IPS-18a (cell line): Measurements from ENCODE around the gene MEMO1.
A peak's percentile ranks its signal among the peaks of the same experiment; 100 is the strongest.
"Not testable (repeated sequence)": the region's sequence is repeated elsewhere in the genome, so short reads cannot be mapped to it uniquely, and the experiment has no call there.

Experiments
- H3K27ac ChIP-seq: one replicate; pipeline ENCODE4 v1.5.1; 2013; ENCODE audit warnings: low read length
- H3K27me3 ChIP-seq: one replicate; pipeline ENCODE4 v1.6.1; 2013; ENCODE audit warnings: mild to moderate bottlenecking, low read length; ENCODE audit not compliant: control insufficient read depth, insufficient read depth
- H3K36me3 ChIP-seq: one replicate; pipeline ENCODE4 v1.6.1; 2013; ENCODE audit warnings: low read depth, low read length; ENCODE audit not compliant: control insufficient read depth
- H3K4me1 ChIP-seq: one replicate; pipeline ENCODE4 v1.6.1; 2013; ENCODE audit warnings: low read depth, low read length; ENCODE audit not compliant: control insufficient read depth
- H3K4me3 ChIP-seq: one replicate; pipeline ENCODE4 v1.5.1; 2013; ENCODE audit warnings: low read length
- H3K9ac ChIP-seq: one replicate; pipeline ENCODE4 v1.6.1; 2013; ENCODE audit warnings: mild to moderate bottlenecking, low read length, moderate library complexity
- H3K9me3 ChIP-seq: one replicate; pipeline ENCODE4 v1.6.1; 2013; ENCODE audit warnings: low read depth, low read length; ENCODE audit not compliant: control insufficient read depth

MEMO1 gene

DNA sequence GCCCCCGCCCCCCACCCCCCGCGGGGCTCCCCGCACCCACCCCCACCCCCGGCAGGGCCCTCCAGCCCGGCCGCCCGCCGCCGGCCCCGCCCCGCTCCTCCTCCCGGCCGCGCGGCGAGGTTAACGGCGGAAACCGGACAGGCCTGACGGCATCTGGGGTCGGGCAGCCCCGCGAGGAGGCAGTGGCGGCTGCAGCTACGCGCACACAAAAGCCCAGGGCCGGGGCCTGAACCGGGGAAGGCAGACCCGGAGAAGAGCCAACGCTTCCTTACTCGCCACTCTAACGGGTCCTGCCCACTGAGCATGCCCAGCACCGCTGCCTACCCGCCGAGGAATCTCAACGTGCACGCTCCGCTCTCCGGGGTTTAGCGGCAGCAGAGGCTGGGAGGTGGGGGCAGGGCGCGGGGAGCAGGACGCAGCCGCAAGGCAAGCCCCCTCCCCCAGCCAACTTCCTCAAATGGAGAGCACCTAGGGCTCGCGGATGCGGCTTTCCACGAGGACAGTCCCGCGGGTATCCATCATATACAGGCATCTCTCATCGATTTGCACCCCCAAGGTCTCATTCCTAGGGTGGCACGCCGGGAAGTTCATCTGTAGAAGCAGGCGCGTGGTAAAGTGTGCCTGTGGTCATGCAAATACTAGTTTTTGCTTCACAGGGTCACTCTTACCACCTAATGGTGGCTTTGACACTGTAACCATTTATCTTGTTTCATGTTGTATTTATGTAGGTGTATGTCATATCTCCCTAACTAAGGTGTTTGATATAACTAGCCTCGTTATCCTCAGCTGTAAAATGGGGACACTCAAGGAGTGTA, at the start of gene MEMO1:
TSS of gene MEMO1 (minus strand) at position 339 of the 815 bp plus-strand sequence. CDS start 761 bp downstream, outside the sequence.
- Histone ChIP-seq H3K27ac (peak within 1 kb of the TSS; percentile 93), H3K4me3 (peak within 1 kb of the TSS; percentile 87), H3K9ac (peak within 1 kb of the TSS; percentile 86), H3K36me3 (no peaks in the 10 kb centered on the region), H3K9me3 (no peaks in the 10 kb centered on the region), H3K4me1 (peaks cover 17% of the 10 kb centered on the region), H3K27me3 (no peaks in the 10 kb centered on the region)

DNA sequence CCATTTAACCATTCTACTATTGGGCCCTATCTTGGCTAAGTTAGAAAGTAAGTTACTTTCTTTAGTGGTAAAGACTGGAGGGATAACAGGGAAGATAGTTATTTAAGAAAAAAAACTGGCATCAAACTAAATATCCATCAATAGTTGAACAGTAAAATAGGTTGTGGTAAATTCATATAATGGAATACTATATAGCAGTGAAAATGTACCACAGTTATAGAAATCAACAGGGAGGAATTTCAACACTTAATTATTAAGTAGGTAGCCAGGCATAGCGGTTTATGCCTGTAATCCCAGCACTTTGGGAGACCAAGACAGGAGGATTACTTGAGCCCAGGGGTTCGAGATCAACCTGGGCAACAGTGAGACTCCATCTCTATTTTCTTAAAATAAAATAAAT, 49.5 kb upstream of the MEMO1 start:
- Histone ChIP-seq H3K27ac (no peak overlapping the region), H3K4me3 (no peak overlapping the region), H3K4me1 (peaks cover 9% of the 10 kb centered on the region), H3K27me3 (no peaks in the 10 kb centered on the region), H3K36me3 (no peaks in the 10 kb centered on the region), H3K9ac (no peak overlapping the region), H3K9me3 (no peaks in the 10 kb centered on the region)

DNA sequence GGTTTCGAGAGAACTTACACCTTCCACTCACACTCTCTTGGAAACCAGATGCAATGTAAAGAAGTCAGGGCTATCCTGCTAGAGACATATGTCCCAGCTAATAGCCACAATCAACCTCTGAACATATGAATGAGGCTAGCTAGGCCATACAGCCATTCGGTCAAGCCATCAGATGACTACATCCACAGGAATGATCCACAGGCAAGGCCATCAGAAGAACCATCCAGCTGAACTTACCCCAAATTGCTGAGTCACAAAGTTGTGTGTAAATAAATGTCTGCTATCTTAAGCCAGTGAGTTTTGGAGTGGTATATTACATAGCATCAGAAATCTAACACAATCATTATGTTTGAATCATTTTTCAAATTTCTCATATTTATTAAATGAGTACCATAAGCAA, 47.3 kb upstream of the MEMO1 start:
- H3K27ac ChIP-seq, result no peak overlapping the region

DNA sequence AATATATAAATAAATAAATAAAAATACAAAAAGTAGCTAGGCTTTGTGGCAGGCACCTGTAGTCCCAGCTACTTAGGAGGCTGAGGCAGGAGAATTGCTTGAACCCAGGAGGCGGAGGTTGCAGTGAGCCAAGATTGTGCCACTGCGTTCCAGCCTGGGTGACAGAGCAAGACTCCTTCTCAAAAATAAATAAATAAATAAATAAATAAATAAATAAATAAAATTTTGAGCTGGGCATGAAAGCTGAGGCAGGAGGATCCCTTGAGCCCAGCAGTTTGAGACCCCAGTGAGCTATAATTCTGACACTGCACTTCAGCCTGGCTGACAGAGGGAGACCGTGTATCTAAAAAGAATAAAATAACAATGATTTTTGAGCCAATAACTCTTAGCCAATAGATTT, 43.8 kb upstream of the MEMO1 start:
- H3K9me3 ChIP-seq, H3K9ac ChIP-seq, H3K27me3 ChIP-seq, H3K27ac ChIP-seq, H3K4me3 ChIP-seq, H3K4me1 ChIP-seq, H3K36me3 ChIP-seq: not testable (repeated sequence)

More for the DNA sequence above, 47.3 kb upstream of the MEMO1 start:
- Histone ChIP-seq H3K9me3 (no peaks in the 10 kb centered on the region), H3K4me1 (peaks cover 5% of the 10 kb centered on the region), H3K36me3 (no peaks in the 10 kb centered on the region), H3K9ac (no peak overlapping the region), H3K4me3 (no peak overlapping the region), H3K27me3 (no peaks in the 10 kb centered on the region)

DNA sequence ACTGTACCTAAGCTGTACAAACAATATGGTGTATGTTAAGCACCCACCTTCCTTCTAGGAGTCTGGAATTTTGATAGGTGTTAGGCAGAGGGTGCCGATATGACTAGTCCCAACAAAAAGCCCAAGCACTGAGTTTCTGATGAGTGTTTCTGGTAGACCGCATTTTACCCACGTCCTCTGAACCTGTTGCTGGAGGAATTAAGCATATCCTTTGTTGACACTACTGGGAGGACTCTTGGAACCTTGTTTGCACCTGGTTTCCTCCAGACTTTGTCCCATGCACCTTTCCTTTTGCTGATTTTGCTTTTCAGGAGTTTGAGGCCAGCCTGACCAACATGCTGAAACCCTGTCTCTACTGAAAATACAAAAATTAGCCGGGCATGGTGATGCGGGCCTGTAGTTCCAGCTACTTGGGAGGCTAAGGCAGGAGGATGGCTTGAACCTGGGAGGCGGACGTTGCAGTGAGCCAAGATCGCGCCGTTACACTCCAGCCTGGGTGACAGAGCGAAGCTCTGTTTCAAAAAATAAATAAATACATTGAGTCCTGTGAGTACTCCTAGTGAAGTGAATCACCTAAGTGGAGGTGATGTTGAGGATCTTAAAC, 41.1 kb upstream of the MEMO1 start:
- H3K27ac ChIP-seq, result no peak overlapping the region
- no peaks in the 10 kb centered on the region for H3K36me3 ChIP-seq
- H3K4me3 ChIP-seq, result no peak overlapping the region

DNA sequence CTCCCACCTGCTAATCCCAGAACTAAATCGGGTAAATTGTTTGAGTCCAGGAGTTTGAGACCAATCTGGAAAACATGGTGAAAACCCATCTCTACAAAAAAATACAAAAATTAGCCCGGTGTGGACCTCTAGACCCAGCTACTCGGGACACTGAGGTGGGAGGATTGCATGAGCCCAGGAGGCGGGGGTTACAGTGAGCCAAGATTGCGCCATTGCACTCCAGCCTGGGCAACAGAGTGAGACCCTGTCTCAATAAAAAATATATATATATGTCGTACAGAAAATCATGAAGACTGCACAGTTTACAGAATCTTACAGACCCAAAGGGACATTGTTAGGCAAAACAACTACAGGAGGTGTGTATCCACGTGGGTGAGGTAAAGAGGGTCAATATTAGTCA, 32.8 kb upstream of the MEMO1 start:
- peaks cover 7% of the 10 kb centered on the region for H3K4me1 ChIP-seq
- H3K9me3 ChIP-seq, result no peaks in the 10 kb centered on the region
- H3K9ac ChIP-seq, result no peak overlapping the region
- no peaks in the 10 kb centered on the region for H3K27me3 ChIP-seq
- H3K36me3 ChIP-seq, result no peaks in the 10 kb centered on the region
- H3K4me3 ChIP-seq, result no peak overlapping the region
- H3K27ac ChIP-seq, result no peak overlapping the region

More for the DNA sequence above, 41.1 kb upstream of the MEMO1 start:
- H3K27me3 ChIP-seq, result no peaks in the 10 kb centered on the region
- H3K9me3 ChIP-seq, result no peaks in the 10 kb centered on the region
- H3K9ac ChIP-seq, result no peak overlapping the region
- no peaks in the 10 kb centered on the region for H3K4me1 ChIP-seq

DNA sequence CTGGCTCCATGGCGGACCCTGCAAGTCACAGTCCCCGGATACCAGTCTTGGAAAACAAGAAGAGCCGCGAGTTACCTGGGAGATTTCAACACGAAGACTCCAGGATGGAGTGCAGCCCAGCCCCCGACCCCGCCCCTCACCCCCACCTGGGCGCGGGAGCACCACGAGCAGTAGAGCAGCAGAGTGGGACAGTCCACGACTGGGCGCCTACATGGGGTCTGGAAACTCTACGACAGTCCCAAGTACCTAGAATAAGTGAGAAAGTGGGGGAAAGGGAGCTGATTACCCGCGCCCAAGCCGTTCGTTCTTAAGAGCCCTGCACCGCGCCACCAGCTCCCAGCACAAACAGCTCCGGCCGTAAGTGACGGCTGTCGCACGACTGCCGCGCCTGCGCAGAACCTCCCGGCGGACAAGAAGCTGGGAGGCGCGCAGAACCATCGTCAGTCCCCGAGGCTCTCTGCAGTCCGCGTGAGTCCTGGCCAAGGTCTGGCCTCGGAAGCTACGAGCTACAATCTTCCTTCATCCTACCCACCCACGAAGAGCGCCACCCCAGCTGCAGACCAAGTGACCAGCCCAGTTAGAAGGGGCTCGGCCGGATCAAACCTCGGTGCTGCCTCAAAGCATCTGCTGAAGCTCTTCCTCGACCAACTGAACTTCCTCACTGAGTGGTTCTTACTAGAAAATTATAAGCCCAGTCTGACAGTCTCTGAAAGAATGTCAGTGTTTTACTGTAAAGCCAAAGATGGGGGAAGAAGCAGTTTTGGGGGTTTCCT, 28.8 kb upstream of the MEMO1 start, which contains the start of gene DPY30:
TSS of gene DPY30 (minus strand) at position 359 of the 773 bp plus-strand sequence. CDS start at position 10, 349 bp downstream.
- peaks cover 7% of the 10 kb centered on the region for H3K4me1 ChIP-seq
- H3K27ac ChIP-seq, result peak within 1 kb of the TSS; percentile 87
- H3K9ac ChIP-seq, result peak within 1 kb of the TSS; percentile 93
- no peaks in the 10 kb centered on the region for H3K36me3 ChIP-seq
- H3K4me3 ChIP-seq, result peak within 1 kb of the TSS; percentile 98
- H3K27me3 ChIP-seq, result no peaks in the 10 kb centered on the region
- no peaks in the 10 kb centered on the region for H3K9me3 ChIP-seq

DNA sequence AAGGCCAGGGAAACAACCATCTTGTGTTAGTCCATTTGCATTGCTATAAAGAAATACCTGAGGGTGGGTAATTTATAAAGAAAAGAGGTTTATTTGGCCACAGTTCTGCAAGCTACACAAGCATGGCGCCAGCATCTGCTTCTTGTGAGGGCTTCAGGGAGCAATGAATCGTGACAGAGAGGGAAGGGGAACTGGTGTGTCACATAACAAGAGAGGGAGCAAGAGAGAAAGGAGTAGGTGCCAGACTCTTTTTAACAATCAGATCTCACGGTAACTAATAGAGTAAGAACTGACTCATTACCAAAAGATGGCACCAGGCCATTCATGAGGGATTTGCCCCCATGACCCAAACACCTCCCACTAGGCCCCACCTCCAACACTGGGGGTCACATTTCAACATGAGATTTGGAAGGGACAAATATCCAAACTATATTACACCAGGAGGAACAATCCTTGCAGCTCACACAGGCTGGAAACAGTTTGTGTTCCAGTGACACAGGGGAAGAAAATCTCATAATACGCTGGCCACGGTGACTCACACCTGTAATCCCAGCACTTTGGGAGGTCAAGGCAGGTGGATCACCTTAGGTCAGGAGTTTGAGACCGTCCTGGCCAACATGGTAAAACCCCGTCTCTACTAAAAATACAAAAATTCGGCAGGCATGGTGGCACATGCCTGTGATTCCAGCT, 23.5 kb upstream of the MEMO1 start:
- not testable (repeated sequence) for H3K9ac ChIP-seq, H3K36me3 ChIP-seq, H3K4me1 ChIP-seq, H3K9me3 ChIP-seq, H3K27ac ChIP-seq, H3K27me3 ChIP-seq, H3K4me3 ChIP-seq

DNA sequence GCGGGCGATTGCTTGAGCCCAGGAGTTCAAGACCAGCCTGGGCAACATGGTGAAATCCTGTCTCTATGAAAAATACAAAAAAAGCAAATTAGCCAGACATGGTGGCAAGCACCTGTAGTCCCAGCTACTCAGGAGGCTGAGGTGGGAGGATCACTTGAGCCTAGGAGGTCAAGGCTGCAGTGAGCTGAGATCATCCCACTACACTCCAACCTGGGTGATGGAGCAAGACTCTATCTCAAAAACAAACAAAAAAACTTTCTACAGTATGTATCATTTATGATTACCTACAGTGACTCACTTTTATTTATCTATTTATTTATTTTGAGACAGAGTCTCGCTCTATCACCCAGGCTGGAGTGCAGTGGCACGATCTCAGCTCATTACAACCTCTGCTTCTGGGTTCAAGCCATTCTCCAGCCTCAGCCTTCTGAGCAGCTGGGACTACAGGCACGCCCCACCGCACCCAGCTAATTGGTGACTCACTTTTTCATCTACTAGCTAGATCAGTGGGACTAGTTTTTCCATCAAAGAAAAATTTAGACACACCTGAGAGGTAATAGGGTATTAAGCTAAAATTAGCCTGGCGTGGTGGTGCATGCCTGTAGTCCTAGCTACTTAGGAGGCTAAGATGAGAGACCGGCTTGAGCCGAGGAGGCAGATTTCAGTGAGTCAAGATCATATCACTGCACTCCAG, 8.1 kb upstream of the MEMO1 start:
- peaks cover 25% of the 10 kb centered on the region for H3K36me3 ChIP-seq
- H3K4me1 ChIP-seq, H3K9me3 ChIP-seq, H3K27me3 ChIP-seq, H3K9ac ChIP-seq, H3K4me3 ChIP-seq, H3K27ac ChIP-seq: not testable (repeated sequence)

DNA sequence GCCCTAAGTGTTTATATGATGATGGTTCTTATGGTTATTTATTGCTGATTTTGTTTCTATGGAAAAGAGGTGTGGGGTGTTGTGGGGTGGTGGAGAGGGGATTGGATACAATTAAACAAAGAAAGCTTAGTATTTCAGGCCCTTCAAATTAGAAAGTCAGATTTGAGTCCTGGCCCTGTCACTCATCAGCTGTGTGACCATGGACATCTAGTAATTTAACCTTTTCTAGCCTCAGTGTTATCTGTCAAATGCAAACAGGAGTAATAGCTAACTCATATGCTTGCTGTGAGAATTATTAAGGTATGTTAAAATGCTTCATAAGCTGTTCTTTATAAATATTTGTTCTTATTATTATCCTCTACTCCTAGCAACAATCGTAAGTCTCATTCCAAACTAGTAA, 2.1 kb upstream of the MEMO1 start:
- no peaks in the 10 kb centered on the region for H3K27me3 ChIP-seq
- H3K9ac ChIP-seq, result no peak overlapping the region
- H3K4me3 ChIP-seq, result no peak overlapping the region
- H3K4me1 ChIP-seq, result peaks cover 17% of the 10 kb centered on the region
- no peak overlapping the region for H3K27ac ChIP-seq
- H3K36me3 ChIP-seq, result peaks cover 4% of the 10 kb centered on the region
- H3K9me3 ChIP-seq, result no peaks in the 10 kb centered on the region
